SK-N-SH treated with all-trans-retinoic acid at 6 μM for 48 hours (cell line): ENCODE measurements around the gene B4GAT1.

Source experiments
- ATAC-seq: fragments of 200-7000 bp; cut with Tn5 transposase; 3 replicates; pipeline ENCODE4 v1.9.1; 2020; ENCODE audit warnings: mild to moderate bottlenecking, moderate library complexity
- ARNTL ChIP-seq: fragments of 450-650 bp; formaldehyde crosslinking; IDR thresholded peaks from 2 replicates; pipeline ENCODE4 v1.5.0; 2020; ENCODE audit warnings: low read depth, mild to moderate bottlenecking, moderate library complexity, borderline replicate concordance
- BACH2 ChIP-seq: fragments of 250-450 bp; sonication (Bioruptor Pico); IDR thresholded peaks from 2 replicates; pipeline ENCODE4 v1.9.0; 2021; ENCODE audit warnings: mild to moderate bottlenecking, borderline replicate concordance
- CREB5 ChIP-seq: fragments of 250-450 bp; sonication (Bioruptor Pico); IDR thresholded peaks from 2 replicates; pipeline ENCODE4 v1.5.1; 2020; ENCODE audit warnings: low read depth, mild to moderate bottlenecking, moderate library complexity
- CSDC2 ChIP-seq: fragments of 250-450 bp; sonication (Bioruptor Pico); IDR thresholded peaks from 2 replicates; pipeline ENCODE4 v1.5.0; 2020; ENCODE audit warnings: mild to moderate bottlenecking, moderate library complexity
- CSRNP3 ChIP-seq: fragments of 250-450 bp; sonication (Bioruptor Pico); IDR thresholded peaks from 2 replicates; pipeline ENCODE4 v1.5.1; 2021; ENCODE audit warnings: mild to moderate bottlenecking, moderate library complexity
- OSR1 ChIP-seq: fragments of 250-450 bp; sonication (Bioruptor Pico); IDR thresholded peaks from 2 replicates; pipeline ENCODE4 v1.8.0; 2022; ENCODE audit warnings: moderate library complexity, mild to moderate bottlenecking, inconsistent platforms
- PATZ1 ChIP-seq: fragments of 250-450 bp; sonication (Bioruptor Pico); IDR thresholded peaks from 2 replicates; pipeline ENCODE4 v1.8.0; 2020; ENCODE audit warnings: mild to moderate bottlenecking, moderate library complexity, borderline replicate concordance
- POU6F1 ChIP-seq: fragments of 250-450 bp; sonication (Bioruptor Pico); IDR thresholded peaks from 2 replicates; pipeline ENCODE4 v1.8.0; 2021; ENCODE audit warnings: low read depth, mild to moderate bottlenecking, moderate library complexity, borderline replicate concordance
- PPARA ChIP-seq: fragments of 250-450 bp; sonication (Bioruptor Pico); IDR thresholded peaks from 2 replicates; pipeline ENCODE4 v1.5.0; 2020; ENCODE audit warnings: mild to moderate bottlenecking, borderline replicate concordance
- RARB ChIP-seq: fragments of 250-450 bp; sonication (Bioruptor Pico); IDR thresholded peaks from 2 replicates; pipeline ENCODE4 v1.8.0; 2021; ENCODE audit warnings: mild to moderate bottlenecking, moderate library complexity
- TCF4 ChIP-seq: fragments of 250-450 bp; sonication (Bioruptor Pico); IDR thresholded peaks from 2 replicates; pipeline ENCODE4 v1.8.0; 2021; ENCODE audit warnings: mild to moderate bottlenecking, moderate library complexity, borderline replicate concordance
- TOX ChIP-seq: fragments of 250-450 bp; sonication (Bioruptor Pico); IDR thresholded peaks from 2 replicates; pipeline ENCODE4 v1.8.0; 2021; ENCODE audit warnings: mild to moderate bottlenecking, moderate library complexity, borderline replicate concordance
- ZC3H10 ChIP-seq: fragments of 250-450 bp; sonication (Bioruptor Pico); IDR thresholded peaks from 2 replicates; pipeline ENCODE4 v1.5.1; 2021; ENCODE audit warnings: mild to moderate bottlenecking, moderate library complexity
- ZNF565 ChIP-seq: fragments of 450-650 bp; formaldehyde crosslinking; conservative IDR thresholded peaks from 2 replicates; pipeline ENCODE4 v1.5.0; 2020; ENCODE audit warnings: low read depth, mild to moderate bottlenecking, moderate library complexity
- ZNF70 ChIP-seq: fragments of 450-650 bp; formaldehyde crosslinking; IDR thresholded peaks from 2 replicates; pipeline ENCODE4 v1.5.0; 2020; ENCODE audit warnings: mild to moderate bottlenecking, moderate library complexity

B4GAT1 gene

GRCh38 chr11:66365711-66366619 is 18.5 kb upstream of the B4GAT1 start:
- no peak for ATAC-seq
- TF ChIP-seq ARNTL (no peak), ZNF70 (CRISPR knock-in tag) (no peak), RARB (CRISPR knock-in tag) (no peak), TOX (CRISPR knock-in tag) (no peak), CSRNP3 (CRISPR knock-in tag) (no peak), TCF4 (CRISPR knock-in tag) (no peak), ZC3H10 (no peak), BACH2 (CRISPR knock-in tag) (no peak), CSDC2 (CRISPR knock-in tag) (no peak)

- no peak for ATAC-seq
- TF ChIP-seq CSDC2 (CRISPR knock-in tag) (no peak), POU6F1 (CRISPR knock-in tag) (no peak), PPARA (no peak), OSR1 (CRISPR knock-in tag) (no peak), ZNF565 (no peak)
Observed at GRCh38 chr11:66365166-66365565, 17.7 kb upstream of the B4GAT1 start.

- TF ChIP-seq CREB5 (CRISPR knock-in tag) (no peak), PPARA (no peak), TCF4 (CRISPR knock-in tag) (no peak), ZNF565 (no peak), PATZ1 (CRISPR knock-in tag) (no peak), OSR1 (CRISPR knock-in tag) (no peak), POU6F1 (CRISPR knock-in tag) (no peak)
- peak; percentile 68 for ATAC-seq
Observed at GRCh38 chr11:66363805-66364535, 16.5 kb upstream of the B4GAT1 start.

GRCh38 chr11:66363187-66363601 is 15.8 kb upstream of the B4GAT1 start:
- ATAC-seq, result no peak
- no peak for TF ChIP-seq TCF4 (CRISPR knock-in tag)
